Activated T-helper 1 cell treated with Interleukin-2 at 50 U/mL for 16 hours (primary cell): ENCODE results near the gene SLC35F3.

ENCODE experiments used
- DNase-seq: peaks from one replicate; pipeline ENCODE4 v3.0.0-alpha.2; 2020; ENCODE audit warnings: low read depth

Gene SLC35F3

DNA sequence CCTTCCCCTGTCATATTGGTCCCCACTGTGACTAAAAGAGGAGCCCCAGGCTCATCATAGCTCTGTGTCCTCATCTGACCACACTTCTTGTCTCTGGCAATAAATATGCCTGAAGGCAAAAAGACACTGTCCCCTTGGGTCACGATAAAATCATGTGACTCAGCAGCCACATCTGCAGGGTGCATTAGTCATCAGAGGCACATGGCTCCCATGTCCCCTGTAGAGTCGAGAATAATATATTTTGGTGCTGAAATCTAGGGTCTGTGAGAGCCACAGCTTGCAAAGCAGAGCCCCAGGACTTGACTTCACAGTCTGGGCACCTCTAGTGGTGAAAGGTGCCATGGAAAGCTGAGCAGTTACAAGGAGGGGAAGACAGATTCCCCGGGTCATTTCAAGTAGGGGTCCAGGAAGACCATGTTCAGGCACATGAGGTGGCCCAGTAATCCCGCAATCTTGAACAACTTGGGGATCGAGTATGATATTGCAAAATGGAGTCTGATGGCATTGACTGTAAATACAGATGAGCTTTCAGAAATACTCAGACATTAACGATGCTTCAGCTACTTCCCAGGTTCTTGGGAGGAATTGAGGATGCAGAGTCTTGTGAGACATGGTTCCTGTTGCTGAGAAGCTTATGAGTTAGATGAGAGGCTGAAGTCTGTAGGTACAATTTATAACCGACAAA is 68.6 kb downstream of the SLC35F3 start:
- no peak for DNase-seq

DNA sequence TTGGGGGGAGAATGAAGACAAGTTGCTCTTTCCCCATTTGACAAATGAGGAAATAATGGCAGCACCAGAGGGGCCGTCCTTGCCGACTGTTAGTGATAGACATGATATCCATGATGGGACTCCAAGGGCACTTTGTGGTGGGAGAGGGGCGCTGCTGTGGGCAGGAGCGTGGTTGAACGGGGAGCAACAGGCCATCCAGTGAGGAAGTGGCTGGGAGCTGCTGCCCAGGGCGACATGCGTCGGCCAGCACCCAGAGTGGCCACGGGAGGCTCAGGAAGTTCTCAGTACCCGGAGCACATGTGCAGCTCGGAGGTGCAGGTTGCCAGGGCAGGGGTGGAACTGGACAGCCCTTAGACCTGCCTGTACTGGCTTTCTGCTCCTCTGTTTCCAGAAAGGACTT is 71.0 kb downstream of the SLC35F3 start:
- no peak for DNase-seq

DNA sequence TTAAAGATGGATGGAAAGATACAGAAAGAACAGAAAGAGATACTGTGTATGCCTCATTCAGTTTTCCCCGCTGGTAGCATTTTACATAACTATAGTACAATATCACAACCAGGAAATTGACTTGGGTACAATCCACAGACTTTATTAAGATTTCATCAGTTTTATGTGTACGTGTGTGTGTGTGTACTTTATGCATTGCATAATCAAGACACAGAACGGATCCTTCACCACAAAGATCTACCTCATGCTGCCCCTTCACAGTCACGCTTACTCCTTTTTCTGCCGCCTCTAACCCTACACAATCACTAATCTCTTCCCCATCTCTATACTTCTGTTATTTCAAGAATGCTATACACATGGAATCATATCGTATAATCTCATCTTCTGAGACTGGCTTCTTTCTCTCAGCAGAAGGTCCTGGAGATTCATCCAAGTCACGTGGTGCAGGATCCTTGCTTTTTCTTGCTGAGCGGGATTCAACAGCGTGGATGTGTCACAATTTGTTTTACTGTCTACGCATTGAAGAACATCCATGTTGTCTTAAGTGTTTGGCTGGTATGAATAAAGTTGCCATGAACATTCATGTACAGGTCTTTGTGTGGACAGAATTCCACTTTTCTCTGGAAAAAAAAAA is 76.7 kb downstream of the SLC35F3 start:
- no peak for DNase-seq

DNA sequence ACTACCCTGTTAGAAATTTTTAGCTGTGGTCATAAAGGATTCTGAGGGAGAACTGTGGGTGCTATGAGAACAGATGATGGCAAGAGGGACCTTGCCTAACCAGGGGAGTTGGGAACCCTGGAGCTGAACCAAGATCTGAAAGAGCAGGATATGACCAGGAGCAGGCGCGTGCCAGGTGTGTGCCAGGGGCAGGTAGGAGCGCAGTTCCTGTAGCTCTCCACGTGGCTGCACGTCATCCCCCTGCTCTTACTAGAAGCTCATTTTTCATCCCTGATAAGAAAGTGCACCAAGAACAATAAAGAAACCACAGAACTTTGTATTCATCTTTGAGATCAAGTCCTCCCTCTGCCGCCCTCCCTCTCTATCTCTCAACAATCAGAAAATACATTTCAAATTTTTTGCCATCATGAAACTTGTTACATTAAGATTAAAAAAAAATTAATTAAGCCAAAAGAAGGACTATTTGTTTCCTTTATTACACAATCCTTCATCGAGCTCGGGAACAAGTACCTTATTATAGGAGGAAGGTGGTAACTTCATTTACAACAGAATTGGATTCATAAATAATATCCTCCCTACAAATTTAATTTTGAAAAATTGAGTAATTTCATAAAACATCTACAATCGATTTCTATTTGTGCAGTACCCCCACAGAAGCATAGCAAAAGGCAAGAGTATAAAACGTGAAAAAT is 78.5 kb downstream of the SLC35F3 start:
- DNase-seq = no peak

DNA sequence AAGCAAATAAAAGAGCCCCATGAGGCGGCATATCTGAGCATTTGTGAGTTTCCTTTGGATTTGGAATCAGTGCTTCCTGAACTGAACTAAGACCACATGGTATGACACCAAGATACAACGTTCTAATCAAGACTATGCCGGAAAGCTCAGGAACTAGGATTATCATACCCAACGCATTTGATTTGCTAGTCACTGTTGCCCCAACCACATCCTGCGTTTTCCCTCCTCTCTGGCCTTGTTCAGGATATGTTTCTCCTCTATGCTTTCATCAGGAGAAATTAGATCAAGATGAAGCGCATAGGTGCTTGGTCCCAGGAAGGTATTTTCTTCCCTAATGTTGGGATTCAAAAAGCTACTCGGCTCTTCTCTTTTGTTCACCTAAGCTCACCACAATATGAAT is 79.3 kb downstream of the SLC35F3 start:
- DNase-seq = no peak

DNA sequence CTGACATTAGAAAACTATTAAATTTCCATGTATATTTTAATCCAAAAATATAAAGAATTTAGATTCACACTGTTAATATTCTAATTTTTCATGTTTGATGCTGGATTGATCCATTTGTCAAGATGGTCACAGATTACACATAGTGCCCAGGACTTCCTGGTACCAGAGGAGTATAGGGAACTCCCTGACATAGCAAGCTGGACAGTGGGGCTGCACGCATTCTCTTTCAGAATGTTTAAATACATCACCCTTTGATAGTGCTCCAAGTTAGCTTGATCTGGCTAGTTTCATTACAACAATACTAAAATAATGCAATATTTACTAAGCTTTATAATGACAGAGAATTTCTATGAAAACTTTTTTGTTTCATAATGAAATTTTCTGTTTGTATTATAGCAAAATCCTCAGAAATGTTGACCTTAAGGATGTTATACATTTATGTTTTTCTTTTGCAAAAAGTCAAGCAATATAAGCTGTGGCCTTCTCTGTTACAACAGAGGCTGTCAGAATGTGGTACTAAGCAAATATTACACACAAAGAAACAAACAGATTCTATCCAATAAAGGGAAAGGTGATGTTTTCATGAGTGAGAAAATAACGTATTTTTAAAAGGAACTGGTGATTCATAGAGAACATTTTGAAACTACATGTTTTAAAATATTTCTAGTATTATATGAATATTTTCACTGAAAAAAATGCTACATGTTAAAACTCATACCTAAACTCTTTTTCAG is 84.7 kb downstream of the SLC35F3 start:
- DNase-seq = no peak

DNA sequence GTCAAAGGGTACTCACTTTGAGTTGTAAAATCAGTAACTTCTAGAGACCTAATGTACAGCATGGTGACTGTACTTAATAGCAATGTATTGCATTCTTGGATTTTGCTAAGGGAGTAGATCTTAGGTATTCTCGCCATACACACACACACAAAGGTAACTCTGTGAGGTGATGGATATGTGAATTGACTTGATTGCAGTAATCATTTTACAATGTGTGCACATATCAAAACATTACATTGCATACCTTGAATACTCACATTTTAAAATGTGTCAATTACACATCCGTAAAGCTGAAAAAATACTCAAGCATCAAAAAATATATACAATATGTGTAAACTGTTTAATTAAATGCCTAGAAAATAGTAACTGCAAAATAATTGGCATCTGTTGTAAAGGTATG is 86.0 kb downstream of the SLC35F3 start:
- no peak for DNase-seq

DNA sequence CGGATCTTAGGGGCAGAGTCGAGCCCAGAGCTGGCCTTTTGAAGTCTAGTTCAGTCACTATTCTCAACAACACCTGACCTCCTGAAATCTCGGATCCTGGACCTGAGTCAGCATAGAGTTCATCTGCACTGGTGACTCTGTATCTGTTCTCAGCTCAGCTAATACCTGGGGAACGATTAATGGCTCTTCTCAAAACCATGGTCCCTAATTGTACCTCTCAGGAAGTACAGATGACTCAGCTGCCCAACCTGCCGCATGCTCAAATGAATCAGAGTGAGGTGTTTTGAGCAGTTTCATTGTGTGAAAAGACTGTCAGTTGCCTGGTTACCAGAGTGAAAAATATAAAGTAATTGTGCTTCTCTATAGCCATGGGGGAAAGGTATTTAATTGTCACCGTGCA is 89.2 kb downstream of the SLC35F3 start:
- no peak for DNase-seq

DNA sequence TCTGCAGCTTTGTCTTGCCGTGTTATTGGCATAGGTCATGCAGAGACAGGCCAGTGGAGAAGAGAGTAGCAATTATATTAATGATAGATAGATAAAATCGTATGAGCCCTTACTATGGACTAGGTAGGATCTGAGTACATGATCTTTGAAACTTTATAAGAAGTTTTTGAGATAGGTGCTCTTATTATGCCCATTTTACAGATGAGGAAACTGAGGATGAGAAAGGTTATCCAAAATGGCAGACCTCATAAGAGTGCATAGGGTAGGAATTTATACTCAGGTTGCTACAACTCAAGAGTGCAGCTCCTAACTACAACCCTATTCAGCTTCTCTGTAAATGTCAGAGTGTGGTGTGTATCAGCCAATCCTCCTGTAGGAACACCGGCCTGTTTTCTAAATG is 89.6 kb downstream of the SLC35F3 start:
- DNase-seq = no peak

DNA sequence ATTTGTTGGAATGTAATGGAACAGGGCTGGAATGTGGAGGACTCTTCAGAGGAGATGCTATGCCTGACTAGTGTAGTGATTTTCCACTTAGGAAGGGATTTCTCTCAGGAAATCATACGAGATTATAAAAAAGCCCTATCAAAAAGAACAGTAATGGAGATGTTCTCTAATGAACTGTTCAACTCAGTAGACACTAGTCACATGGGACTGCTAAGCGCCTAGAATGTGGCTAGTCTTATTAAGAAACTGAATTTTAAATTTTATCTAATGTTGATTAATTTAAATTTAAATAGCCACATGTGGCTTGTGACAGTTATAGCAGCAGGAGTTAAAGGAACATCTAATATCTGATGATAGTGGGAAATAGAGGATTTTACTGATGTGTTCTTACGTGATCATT is 94.0 kb downstream of the SLC35F3 start:
- DNase-seq = no peak

DNA sequence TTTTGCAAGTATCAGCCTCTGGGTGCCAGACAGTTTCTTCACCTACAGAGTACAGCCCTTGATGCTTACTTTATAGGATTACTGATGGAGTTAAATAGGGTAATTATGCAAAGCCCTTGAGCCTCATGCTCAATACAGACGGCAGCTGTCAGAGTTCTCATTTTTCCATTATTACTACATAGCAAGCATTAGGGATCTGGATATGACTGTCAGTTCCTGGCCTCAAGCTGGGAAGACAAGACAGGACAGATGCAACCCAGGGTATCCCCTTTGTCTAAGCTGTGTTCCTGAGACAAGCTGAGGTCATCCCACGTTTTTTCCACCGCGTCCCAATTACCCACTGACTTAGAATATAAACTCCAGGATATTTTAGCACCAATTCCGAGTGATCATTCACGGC is 94.4 kb downstream of the SLC35F3 start:
- DNase-seq = no peak

DNA sequence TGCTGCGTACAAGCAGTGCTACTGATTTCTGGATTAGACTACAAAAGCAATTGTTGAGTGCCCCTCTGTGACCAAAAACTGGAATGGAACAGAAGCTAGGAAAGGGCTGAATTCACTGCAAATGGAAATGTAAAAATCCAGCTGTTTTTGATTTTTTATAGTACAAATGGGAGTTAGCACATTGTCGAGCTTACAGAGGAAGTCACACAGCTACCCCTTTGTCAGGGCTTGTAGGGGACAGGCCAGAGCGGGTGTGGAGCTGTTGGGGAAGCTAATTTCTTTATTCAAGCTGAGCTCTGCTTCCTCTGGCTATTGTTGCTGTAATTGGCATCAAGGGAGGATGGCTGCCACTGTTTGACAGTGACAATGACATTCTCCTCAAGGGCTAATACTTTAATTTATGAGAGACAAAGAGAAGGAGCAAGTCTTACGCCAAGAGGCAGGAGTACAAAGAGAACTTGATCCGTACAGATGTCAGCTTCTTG is 96.1 kb downstream of the SLC35F3 start:
- no peak for DNase-seq

DNA sequence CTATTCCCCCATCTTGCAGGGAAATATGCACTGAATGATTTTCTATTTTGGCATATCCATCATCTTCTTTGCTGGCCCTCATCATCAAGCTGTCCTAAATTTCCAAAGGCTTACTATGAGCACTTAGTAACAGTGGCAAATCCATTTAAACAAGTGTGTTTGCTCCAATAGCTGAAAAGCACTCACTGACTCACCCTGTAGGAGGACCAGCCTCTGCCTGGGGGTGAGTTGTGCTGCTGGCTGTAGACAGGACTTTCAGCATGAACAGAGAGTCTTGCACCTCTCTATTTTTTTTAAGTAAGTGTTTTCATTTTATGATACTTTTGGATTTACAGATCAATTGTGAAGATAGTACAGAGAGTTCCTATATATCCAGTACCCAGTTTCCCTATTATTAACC is 97.3 kb downstream of the SLC35F3 start:
- DNase-seq = no peak

DNA sequence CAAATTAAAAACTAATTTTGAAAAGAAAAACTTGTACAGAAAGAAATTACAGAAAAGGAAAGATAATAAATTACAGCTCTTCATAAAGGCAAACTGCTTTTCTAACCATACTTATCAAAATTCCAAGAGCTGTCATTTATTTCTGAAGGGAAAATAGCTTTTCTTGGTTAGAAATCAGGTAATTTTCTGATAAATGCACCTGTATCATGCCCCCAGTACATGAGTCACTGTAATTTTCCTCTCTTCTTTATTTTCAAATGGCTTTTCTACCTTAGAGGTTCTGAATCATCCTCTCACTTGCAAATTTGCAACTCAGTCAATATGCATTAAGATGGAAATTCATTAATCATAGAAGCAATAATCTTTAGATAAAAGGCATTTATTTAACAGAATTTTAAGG is 100.1 kb downstream of the SLC35F3 start:
- DNase-seq = no peak

DNA sequence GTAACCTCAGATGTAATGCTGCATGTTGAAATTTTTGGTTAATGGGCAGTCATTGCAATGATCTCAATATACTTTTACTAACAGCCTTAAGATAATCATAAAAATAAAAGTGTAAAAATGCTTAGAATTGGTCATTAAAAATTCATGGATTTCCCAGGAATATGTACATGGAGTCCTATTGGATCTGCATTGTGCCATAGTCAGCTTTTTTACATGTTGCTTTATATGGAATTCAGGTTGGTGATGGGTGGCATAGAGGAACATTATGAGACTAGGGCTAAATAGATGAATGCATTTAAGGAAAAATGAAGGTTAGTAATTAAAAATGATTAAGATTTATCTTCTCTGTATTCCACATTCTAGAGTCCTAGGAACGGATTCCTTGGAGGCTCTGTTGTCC is 103.2 kb downstream of the SLC35F3 start:
- DNase-seq = no peak

DNA sequence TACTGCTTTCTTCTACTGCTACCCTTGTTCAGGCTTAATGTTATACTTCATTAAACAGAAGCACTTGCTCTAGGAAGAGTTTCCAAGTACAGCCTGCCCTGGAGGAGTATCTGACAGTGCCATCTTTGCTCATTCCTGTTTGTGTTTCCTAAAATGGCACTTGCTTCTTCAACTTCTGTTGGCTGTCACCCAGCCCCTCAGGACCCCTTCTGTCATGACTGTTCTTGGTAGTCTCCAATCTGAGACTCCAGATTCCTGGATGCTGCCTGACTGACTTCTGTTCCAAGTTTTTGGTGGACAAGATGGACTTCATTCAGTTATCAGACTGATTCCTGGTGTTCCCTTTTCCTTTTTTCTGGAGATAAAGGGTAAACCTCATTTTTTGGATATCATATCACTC is 104.1 kb downstream of the SLC35F3 start:
- no peak for DNase-seq

DNA sequence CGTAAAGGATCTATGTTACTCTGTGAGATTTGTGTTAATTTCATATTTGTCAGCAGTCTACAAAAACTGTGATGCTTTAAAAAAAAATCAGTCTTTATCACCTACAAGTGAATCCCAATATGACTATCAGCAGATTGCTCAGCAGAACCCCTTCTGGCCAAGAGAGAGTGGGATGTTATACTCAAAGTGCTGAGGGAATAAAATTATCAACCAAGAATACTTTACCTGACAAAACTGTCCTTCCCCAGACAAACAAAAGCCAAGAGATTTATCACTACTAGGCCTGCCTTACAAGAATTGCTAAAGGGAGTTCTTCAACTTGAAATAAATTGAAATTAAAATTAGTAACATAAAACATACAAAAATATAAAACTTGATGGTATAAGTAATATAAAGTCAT is 105.2 kb downstream of the SLC35F3 start:
- DNase-seq = no peak

DNA sequence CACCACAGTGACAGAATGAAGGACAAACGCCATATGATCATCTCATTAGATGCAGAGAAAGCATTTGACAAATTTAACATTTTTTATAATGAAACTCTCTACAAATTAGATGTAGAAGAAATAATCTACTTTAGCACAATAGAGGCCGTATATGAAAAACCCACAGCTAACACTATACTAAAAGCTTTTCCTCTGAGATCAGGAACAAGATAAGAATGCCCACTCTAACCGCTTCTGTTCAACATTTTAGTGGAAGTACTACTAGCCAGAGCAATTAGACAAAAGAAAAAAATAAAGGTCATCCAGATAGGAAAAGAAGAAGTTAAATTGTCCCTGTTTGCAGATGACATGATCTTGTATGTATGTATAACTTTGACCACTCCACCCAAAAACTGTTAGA is 109.7 kb downstream of the SLC35F3 start:
- DNase-seq = no peak

DNA sequence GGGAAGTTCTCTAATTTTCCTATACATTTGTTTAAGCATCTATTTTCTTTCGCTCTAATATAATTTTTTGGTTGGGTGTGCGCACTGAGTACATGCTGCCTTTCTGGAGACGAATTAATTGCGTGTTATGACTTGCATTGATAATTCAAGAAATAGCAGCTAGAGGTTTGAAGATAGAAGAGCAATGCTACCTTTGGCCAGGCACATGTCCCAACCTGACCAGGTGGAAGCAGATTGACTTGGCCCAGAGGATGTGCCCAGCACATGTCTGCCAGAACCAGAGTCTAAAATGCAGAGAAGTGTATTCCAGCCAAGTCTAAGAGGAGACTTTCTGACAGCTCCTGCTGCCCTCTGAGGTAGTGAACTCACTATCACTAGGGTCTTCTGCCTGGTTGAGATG is 114.3 kb downstream of the SLC35F3 start:
- no peak for DNase-seq

DNA sequence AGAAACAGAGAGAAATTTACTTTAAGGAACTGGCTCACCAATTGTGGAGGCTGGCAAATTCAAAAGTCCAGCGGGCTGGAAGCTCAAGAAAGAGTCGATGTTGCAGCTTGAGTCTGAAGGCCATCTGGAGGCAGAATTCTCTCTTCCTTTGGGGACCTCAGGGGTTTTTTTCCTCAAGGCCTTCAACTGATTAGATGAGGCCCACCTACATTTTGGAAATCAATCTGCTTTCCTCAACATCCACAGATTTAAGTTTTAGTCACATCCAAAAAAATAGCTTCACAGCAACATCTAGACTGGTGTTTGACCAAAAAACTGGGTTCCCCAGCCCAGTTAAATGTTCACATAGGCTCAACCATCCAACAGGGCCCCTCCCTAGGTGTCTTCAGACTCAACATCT is 114.9 kb downstream of the SLC35F3 start:
- DNase-seq = no peak

DNA sequence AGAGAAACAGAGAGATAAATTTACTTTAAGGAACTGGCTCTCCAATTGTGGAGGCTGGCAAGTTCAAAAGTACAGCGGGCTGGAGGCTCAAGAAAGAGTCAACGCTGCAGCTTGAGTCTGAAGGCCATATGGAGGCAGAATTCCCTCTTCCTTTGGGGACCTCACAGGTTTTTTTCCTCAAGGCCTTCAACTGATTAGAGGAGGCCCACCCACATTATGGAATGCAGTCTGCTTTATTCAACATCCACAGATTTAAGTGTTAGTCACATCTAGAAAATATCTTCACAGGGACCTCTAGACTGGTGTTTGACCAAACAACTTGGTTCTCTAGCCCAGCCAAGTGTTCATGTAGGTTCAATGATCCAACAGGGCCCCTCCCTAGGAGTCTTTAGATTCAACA is 117.8 kb downstream of the SLC35F3 start:
- no peak for DNase-seq

DNA sequence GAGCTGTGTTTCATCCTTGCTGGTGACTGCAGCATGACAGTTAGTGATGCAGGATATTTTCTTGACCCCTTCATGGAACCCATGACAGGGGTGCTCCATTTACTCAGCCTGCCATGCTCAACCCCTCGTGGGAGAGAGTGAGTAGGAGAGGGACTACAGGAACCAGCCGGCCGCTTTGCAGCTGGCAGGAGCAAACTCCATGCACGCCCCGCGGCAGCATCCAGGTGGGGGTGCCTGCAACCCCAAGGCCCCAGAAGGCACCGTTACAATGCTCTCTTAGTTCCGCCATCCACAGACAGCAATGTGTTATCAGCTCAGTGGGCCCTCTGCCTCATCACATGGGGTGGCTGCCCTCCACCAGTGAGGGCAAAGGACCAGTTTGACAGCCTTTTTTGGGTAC is 135.1 kb downstream of the SLC35F3 start:
- DNase-seq = no peak
